Smooth muscle cell (in vitro differentiated cells): ENCODE measurements around the gene DNMT3B. TPM values are rescaled to one million over a fixed set of nuclear protein-coding genes. Genes with fewer than 3 reads are reported as not detected.

Source experiments
- DNase-seq: peaks from one replicate; lab custom pipeline; 2025; ENCODE audit not compliant: unreplicated experiment; lab: John Stamatoyannopoulos, UW
- H2AFZ ChIP-seq: fragments of 200-600 bp; sonication (generic); 2 replicates; pipeline ENCODE4 v1.6.0; 2016; ENCODE audit warnings: antibody characterized with exemption, low read depth, mild to moderate bottlenecking
- H3F3A ChIP-seq: fragments of 200-600 bp; sonication (generic); 2 replicates; pipeline ENCODE4 v1.6.0; 2017; ENCODE audit warnings: antibody characterized with exemption, low read depth
- H3K27ac ChIP-seq: fragments of 200-600 bp; sonication (generic); 2 replicates; pipeline ENCODE4 v1.5.1; 2016; ENCODE audit warnings: low read depth, mild to moderate bottlenecking
- H3K27me3 ChIP-seq: fragments of 200-600 bp; sonication (generic); 2 replicates; pipeline ENCODE4 v1.6.1; 2016; ENCODE audit warnings: low read depth, mild to moderate bottlenecking
- H3K36me3 ChIP-seq: fragments of 200-600 bp; sonication (generic); 2 replicates; pipeline ENCODE4 v1.5.1; 2016; ENCODE audit warnings: low read depth
- H3K4me1 ChIP-seq: fragments of 200-600 bp; sonication (generic); 2 replicates; pipeline ENCODE4 v1.5.1; 2016; ENCODE audit warnings: low read depth
- H3K4me2 ChIP-seq: fragments of 200-600 bp; sonication (generic); 2 replicates; pipeline ENCODE4 v1.6.0; 2016; ENCODE audit warnings: mild to moderate bottlenecking
- H3K4me3 ChIP-seq: fragments of 200-600 bp; sonication (generic); 2 replicates; pipeline ENCODE4 v1.5.1; 2016; ENCODE audit warnings: mild to moderate bottlenecking
- H3K79me2 ChIP-seq: fragments of 200-600 bp; sonication (generic); 2 replicates; pipeline ENCODE4 v1.6.0; 2016; ENCODE audit warnings: low read depth, mild to moderate bottlenecking
- H3K9ac ChIP-seq: fragments of 200-600 bp; sonication (generic); 2 replicates; pipeline ENCODE4 v1.6.0; 2016; ENCODE audit warnings: low read depth
- H3K9me3 ChIP-seq: fragments of 200-600 bp; sonication (generic); replicated peaks from 2 replicates; pipeline ENCODE4 v1.5.1; 2016; ENCODE audit warnings: low read depth
- H4K20me1 ChIP-seq: fragments of 200-600 bp; sonication (generic); 2 replicates; pipeline ENCODE4 v1.6.0; 2016; ENCODE audit warnings: low read depth
- WGBS: methylation state at CpG from one replicate; pipeline ENCODE4 v1.1.7; 2016; ENCODE audit warnings: low lambda C conversion rate; 5-methylcytosine and 5-hydroxymethylcytosine counted together
- polyA plus RNA-seq: library from polyadenylated mRNA; unstranded; fragments of >200 nt; fragmentation: Nextera tagmentation; extraction: Ambion mirVana; gene quantifications from 2 replicates; pipeline ENCODE4 v1.2.1, GENCODE V29; 2016
- total RNA-seq: library from RNA; depleted of rRNA; stranded (reverse); fragments of >200 nt; gene quantifications from 2 replicates; pipeline ENCODE4 v1.2.3, GENCODE V29; 2014
- TF ChIP-seq, protein P1 (sequence below): fragments of 200-600 bp; sonication (generic); IDR thresholded peaks from 2 replicates; pipeline ENCODE4 v1.5.1; 2017; ENCODE audit warnings: borderline replicate concordance, mild to moderate bottlenecking, antibody characterized with exemption; ENCODE audit not compliant: insufficient read depth, poor library complexity, severe bottlenecking

Gene DNMT3B
- total and polyA plus RNA-seq, 2 experiments from 2014 or later = 0.79 to 2.9 TPM

DNA sequence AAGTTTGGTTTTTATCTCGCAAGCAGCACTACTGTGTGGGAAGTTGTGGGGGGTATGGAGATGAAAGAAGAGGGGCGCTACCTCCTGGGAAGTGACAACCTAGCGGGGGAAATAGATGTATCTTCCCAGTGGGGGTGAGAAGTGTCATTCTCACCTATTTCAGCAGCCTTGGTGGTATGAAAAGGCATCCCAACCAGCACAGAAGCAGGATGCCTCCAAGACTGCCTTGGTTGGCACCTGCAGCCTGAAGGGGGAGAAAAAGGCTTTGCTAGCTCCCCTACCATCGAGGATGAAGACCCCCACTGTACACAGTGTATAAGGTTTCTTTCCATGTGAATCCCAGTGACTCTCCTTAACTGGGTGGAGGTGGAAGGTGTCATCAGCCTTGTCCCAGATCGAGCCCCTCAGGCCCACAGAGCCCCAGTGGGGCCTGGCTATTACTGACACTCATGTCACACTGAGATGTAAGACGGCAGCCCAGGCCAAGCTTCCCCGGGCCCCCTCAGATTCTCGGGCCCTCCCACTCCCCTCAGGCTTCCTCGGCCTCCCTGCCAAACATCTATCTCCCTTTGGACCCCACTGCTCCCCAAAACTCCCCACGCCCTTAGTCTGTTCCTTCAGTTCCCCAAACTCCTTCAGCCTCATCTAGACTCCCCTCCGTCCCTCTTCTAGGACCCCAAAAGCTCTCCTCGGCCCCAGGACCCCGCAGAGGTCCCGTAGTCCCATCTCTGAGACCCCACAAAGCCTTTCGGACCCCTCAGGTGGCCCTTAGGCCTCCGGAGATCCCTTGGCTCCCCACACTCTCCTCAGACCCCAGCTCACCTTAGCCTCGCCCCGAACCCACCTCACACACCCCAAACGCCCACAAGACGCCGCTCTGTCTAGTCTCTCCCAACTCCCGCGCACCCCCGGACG is 19.6 kb upstream of the DNMT3B start:
- H3K27me3 ChIP-seq = no peaks in the 10 kb centered on the region
- peak overlapping the region; percentile 66 for H3K4me3 ChIP-seq
- 20% methylated on average over 18 of the region's 25 CpGs for whole genome bisulfite sequencing
- no peaks in the 10 kb centered on the region for H3K9me3 ChIP-seq
- H3F3A ChIP-seq = peaks cover 18% of the 10 kb centered on the region
- peak overlapping the region; percentile 92 for H2AFZ ChIP-seq
- H3K9ac ChIP-seq = peak overlapping the region; percentile 56
- peaks cover 16% of the 10 kb centered on the region for H3K4me1 ChIP-seq
- H4K20me1 ChIP-seq = no peaks in the 10 kb centered on the region
- DNase-seq = no peak
- H3K27ac ChIP-seq = no peak overlapping the region
- H3K4me2 ChIP-seq = peak overlapping the region; percentile 88
- TF ChIP-seq, protein P1, sequence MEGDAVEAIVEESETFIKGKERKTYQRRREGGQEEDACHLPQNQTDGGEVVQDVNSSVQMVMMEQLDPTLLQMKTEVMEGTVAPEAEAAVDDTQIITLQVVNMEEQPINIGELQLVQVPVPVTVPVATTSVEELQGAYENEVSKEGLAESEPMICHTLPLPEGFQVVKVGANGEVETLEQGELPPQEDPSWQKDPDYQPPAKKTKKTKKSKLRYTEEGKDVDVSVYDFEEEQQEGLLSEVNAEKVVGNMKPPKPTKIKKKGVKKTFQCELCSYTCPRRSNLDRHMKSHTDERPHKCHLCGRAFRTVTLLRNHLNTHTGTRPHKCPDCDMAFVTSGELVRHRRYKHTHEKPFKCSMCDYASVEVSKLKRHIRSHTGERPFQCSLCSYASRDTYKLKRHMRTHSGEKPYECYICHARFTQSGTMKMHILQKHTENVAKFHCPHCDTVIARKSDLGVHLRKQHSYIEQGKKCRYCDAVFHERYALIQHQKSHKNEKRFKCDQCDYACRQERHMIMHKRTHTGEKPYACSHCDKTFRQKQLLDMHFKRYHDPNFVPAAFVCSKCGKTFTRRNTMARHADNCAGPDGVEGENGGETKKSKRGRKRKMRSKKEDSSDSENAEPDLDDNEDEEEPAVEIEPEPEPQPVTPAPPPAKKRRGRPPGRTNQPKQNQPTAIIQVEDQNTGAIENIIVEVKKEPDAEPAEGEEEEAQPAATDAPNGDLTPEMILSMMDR = no peak
- no peaks in the 10 kb centered on the region for H3K79me2 ChIP-seq
- no peaks in the 10 kb centered on the region for H3K36me3 ChIP-seq

DNA sequence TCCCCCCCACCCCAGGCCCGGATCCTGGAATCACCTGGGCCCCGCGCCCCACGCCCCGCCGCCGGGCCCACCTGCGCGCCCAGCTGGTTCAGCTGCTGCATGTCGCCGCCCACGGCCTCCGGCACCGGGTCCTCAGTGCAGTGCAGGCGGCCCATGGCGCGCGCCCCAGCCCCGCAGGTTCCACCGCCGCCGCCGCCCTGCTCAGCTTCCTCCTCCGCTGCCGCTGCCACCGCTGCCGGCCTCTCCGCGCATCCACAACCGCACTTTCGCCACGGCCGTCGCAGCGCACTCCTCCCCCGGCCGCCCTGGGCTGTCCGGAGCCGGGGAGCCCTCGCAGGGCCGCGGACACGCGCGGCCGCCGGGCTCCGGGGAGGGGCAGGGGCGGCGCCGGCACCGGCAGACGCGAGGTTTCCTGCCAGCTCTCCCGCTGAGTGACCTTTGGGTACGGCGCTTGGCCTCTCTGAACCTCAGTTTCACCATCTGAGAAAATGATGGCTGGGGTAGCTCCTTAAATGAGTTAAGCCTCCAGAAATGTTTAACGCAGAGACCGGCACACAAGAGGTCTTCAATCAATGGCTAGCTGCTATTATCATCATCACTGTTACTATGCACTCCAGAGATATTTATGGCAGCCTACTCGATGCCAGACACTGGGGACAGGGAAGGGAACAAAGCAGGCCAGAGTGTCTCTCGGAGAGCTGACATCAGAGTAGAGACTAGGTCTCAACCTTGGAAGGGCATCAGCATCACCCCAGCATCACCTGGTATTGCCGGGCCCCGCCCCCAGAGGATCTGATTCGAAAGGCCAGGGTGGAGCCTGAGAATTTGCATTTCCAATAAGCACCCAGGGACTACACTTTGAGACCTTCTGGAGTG is 18.7 kb upstream of the DNMT3B start, which contains the start of gene COMMD7:
COMMD7 (minus strand) TSS at position 231 of the 876 bp plus-strand sequence; CDS start at position 155, 76 bp downstream.
- no peaks in the 10 kb centered on the region for H3K36me3 ChIP-seq
- H3K27ac ChIP-seq = peak within 1 kb of the TSS; percentile 8
- no peaks in the 10 kb centered on the region for H3K27me3 ChIP-seq
- H3F3A ChIP-seq = peaks cover 15% of the 10 kb centered on the region
- peak within 1 kb of the TSS; percentile 66 for H3K4me3 ChIP-seq
- H3K9me3 ChIP-seq = no peaks in the 10 kb centered on the region
- WGBS = 2% methylated on average over 56 of the region's 64 CpGs
- TF ChIP-seq, protein P1 = no peak
- DNase-seq = peak; percentile 9
- peak within 1 kb of the TSS; percentile 88 for H3K4me2 ChIP-seq
- H2AFZ ChIP-seq = peak within 1 kb of the TSS; percentile 92
- H3K4me1 ChIP-seq = peaks cover 12% of the 10 kb centered on the region
- peak within 1 kb of the TSS; percentile 56 for H3K9ac ChIP-seq
- no peaks in the 10 kb centered on the region for H4K20me1 ChIP-seq
- no peaks in the 10 kb centered on the region for H3K79me2 ChIP-seq

DNA sequence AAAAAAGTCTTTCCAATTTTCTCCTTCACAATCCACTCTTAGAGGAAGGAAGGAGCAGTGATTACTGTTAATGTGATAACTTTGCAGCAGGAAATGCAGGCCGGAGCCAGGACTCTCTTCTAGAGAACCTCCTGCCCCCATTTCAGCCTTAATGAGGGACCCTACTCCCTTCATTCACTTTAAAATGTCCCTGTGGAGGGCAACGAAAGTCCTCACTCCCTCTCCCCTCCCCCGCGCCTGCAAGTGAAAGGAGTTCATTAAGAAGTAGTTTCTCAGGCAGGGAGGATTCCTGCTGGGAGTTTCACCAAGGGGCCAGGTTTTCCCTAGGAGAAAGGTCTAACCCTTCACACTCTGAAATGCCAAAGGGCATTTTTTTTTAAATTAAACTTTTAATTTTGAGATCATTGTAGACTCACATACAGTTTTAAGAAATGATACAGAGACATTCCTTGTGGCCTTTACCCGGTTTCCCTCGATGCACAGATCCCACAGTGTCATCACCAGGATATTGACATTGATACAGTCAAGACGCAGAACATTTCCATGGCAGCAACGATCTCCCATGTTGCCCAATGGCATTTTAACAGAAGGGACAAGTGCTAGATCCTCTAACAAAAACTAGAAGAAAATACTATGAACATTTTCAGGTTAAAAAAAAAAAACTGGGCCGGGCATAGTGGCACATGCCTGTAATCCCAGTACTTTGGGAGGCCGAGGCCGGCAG is 12.1 kb upstream of the DNMT3B start:
- H3F3A ChIP-seq = peaks cover 16% of the 10 kb centered on the region
- H3K4me1 ChIP-seq = peaks cover 19% of the 10 kb centered on the region
- H2AFZ ChIP-seq = peak overlapping the region; percentile 64
- no peaks in the 10 kb centered on the region for H3K79me2 ChIP-seq
- 29% methylated on average over 11 of the region's 11 CpGs for WGBS
- H3K36me3 ChIP-seq = no peaks in the 10 kb centered on the region
- DNase-seq = no peak
- no peak overlapping the region for H3K4me3 ChIP-seq
- H3K4me2 ChIP-seq = peak overlapping the region; percentile 67
- H3K27ac ChIP-seq = peak overlapping the region; percentile 36
- peak overlapping the region; percentile 1 for H3K9ac ChIP-seq
- no peaks in the 10 kb centered on the region for H3K9me3 ChIP-seq
- H3K27me3 ChIP-seq = no peaks in the 10 kb centered on the region
- no peaks in the 10 kb centered on the region for H4K20me1 ChIP-seq
- TF ChIP-seq, protein P1 = no peak
